Activated CD4-positive, alpha-beta T cell treated with anti-CD3 and anti-CD28 coated beads for 36 hours (primary cell): ENCODE measurements around the gene FANCF. TPM values are rescaled to one million over a fixed set of nuclear protein-coding genes. Genes with fewer than 3 reads are reported as not detected.
A peak's percentile ranks its signal among the peaks of the same experiment; 100 is the strongest.
"Not testable (repeated sequence)": the region's sequence is repeated elsewhere in the genome, so short reads cannot be mapped to it uniquely, and the experiment has no call there.

Source experiments
- ATAC-seq: fragments of 200-7000 bp; cut with Tn5 transposase; one replicate; pipeline ENCODE4 v1.10.0; 2021; ENCODE audit warnings: mild to moderate bottlenecking, moderate library complexity
- CTCF ChIA-PET: fragments of 350-600 bp; sonication (Branson Sonifier 250); formaldehyde crosslinking; loops from one replicate; lab custom pipeline; 2021; ENCODE audit warnings: antibody characterized with exemption; lab: Charles Lee
- POLR2A ChIA-PET: fragments of 350-600 bp; sonication (Branson Sonifier 250); formaldehyde crosslinking; loops from one replicate; lab custom pipeline; 2021; ENCODE audit warnings: antibody characterized with exemption, inconsistent platforms; lab: Charles Lee
- DNase-seq: peaks from one replicate; pipeline ENCODE4 v3.0.0-alpha.2; 2020
- H3K27ac Mint-ChIP-seq: one replicate; pipeline ENCODE4 v1.8.0; 2021; ENCODE audit warnings: mixed read lengths
- H3K27me3 Mint-ChIP-seq: one replicate; pipeline ENCODE4 v1.8.0; 2021; ENCODE audit warnings: mixed read lengths
- H3K36me3 Mint-ChIP-seq: one replicate; pipeline ENCODE4 v1.8.0; 2021; ENCODE audit warnings: low read depth, mixed read lengths
- H3K4me1 Mint-ChIP-seq: one replicate; pipeline ENCODE4 v1.8.0; 2021; ENCODE audit warnings: mixed read lengths
- H3K4me3 Mint-ChIP-seq: one replicate; pipeline ENCODE4 v1.8.0; 2021; ENCODE audit warnings: mild to moderate bottlenecking, moderate library complexity, mixed read lengths
- H3K9me3 Mint-ChIP-seq: one replicate; pipeline ENCODE4 v1.8.0; 2021; ENCODE audit warnings: low read depth, mixed read lengths
- intact Hi-C, 2 experiments: fragments of 100-400 bp; cut with DNase I in 1 of 2; cut with micrococcal nuclease in 1 of 2; formaldehyde crosslinking; loops; one replicate each; pipeline versions ENCODE4 v1.14.2 to v1.15.1; 2022 to 2024; cut with DNase I, micrococcal nuclease
- total RNA-seq, 2 experiments: library from RNA; stranded (reverse); gene quantifications; one replicate each; pipeline ENCODE4 v1.2.3, GENCODE V29; 2021

The FANCF gene
- total RNA-seq, 2 experiments from 2014 or later: 10.3 to 13.7 TPM

- intact Hi-C loops: no loop called here
- peak; percentile 93 for ATAC-seq
- ChIA-PET POLR2A (no interaction called here), CTCF (interaction anchor here (1.0 to 1.7 kb wide), 2 partner anchors 32 to 131 kb away, joined by 3 to 5 read pairs; no protein-coding TSS in a partner anchor)
- Mint-ChIP-seq H3K9me3 (no peaks in the 10 kb centered on the region), H3K27ac (peak overlapping the region; percentile 61), H3K36me3 (no peaks in the 10 kb centered on the region), H3K27me3 (no peaks in the 10 kb centered on the region), H3K4me1 (peaks cover 19% of the 10 kb centered on the region), H3K4me3 (no peak overlapping the region)
- DNase-seq: peak; percentile 25
Observed at GRCh38 chr11:22657101-22657694, 31.6 kb upstream of the FANCF start.

DNA sequence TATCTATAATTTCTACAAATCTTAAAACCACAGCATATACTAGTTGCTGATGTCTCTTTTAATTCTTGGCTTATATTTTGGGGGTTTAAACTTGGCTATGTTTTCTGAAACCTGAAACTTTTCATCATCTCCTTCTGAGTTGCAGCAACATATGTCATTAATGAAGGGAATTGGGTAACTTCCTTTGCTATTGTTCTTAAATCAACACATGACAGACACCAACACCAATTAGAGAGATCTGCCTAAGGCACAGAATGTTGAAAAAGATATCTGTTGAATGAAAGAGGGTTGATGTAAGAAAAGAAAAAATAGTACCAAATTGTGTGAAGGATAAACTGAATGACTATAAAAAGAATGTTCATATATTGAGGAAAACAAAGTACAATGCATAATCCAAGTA is 30.5 kb upstream of the FANCF start:
- CTCF ChIA-PET: interaction anchor here (1.0 kb wide), 1 partner anchor 31 kb away, joined by 3 read pairs; no protein-coding TSS in a partner anchor
- Mint-ChIP-seq H3K4me3 (no peak overlapping the region), H3K9me3 (peaks cover 3% of the 10 kb centered on the region), H3K27me3 (peaks cover 2% of the 10 kb centered on the region), H3K36me3 (no peaks in the 10 kb centered on the region), H3K27ac (no peak overlapping the region), H3K4me1 (peaks cover 20% of the 10 kb centered on the region)
- intact Hi-C loops: no loop called here
- POLR2A ChIA-PET: no interaction called here
- ATAC-seq (no peak), DNase-seq (no peak)

DNA sequence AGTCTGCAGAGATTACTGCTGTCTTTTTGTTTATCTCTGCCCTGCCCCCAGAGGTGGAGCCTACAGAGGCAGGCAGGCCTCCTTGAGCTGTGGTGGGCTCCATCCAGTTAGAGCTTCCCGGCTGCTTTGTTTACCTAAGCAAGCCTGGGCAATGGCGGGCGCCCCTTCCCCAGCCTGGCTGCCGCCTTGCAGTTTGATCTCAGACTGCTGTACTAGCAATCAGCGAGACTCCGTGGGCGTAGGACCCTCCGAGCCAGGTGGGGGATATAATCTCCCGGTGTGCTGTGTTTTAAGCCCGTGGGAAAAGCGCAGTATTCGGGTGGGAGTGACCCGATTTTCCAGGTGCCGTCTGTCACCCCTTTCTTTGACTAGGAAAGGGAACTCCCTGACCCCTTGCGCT is 26.7 kb upstream of the FANCF start:
- ATAC-seq, CTCF ChIA-PET, DNase-seq, intact Hi-C loops, H3K27ac Mint-ChIP-seq, H3K27me3 Mint-ChIP-seq, H3K4me3 Mint-ChIP-seq, POLR2A ChIA-PET, H3K9me3 Mint-ChIP-seq, H3K36me3 Mint-ChIP-seq: not testable (repeated sequence)
- H3K4me1 Mint-ChIP-seq: peaks cover 15% of the 10 kb centered on the region

DNA sequence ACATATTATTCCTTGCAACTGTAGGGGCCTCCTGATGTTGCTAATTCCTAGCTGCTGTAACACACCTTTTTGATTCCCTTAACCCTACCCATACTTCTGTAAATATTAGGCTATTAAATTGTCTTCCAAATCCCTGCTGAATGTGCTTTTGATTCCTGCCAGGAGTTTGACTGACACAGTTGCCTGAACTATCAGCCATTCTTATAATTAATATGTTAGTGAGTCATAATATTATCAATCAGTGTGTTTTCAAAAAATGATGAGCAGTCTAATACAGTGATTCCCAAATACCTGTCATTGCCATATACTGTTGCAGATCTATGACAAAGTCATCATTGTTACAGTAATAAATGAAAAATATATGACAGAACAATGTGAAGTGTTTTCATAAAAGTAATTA is 15.9 kb upstream of the FANCF start:
- H3K27ac Mint-ChIP-seq: no peak overlapping the region
- no peaks in the 10 kb centered on the region for H3K9me3 Mint-ChIP-seq
- ATAC-seq (no peak), DNase-seq (no peak)
- ChIA-PET POLR2A (no interaction called here), CTCF (no interaction called here)
- intact Hi-C loops: no loop called here
- no peak overlapping the region for H3K4me3 Mint-ChIP-seq
- no peaks in the 10 kb centered on the region for H3K36me3 Mint-ChIP-seq
- no peaks in the 10 kb centered on the region for H3K27me3 Mint-ChIP-seq
- no peaks in the 10 kb centered on the region for H3K4me1 Mint-ChIP-seq

GRCh38 chr11:22640862-22641261 is 15.2 kb upstream of the FANCF start:
- Mint-ChIP-seq H3K27ac (no peak overlapping the region), H3K36me3 (no peaks in the 10 kb centered on the region), H3K27me3 (no peaks in the 10 kb centered on the region), H3K4me1 (no peaks in the 10 kb centered on the region), H3K4me3 (no peak overlapping the region), H3K9me3 (no peaks in the 10 kb centered on the region)
- CTCF ChIA-PET: interaction anchor here (0.8 kb wide), 1 partner anchor 9 kb away, joined by 3 read pairs; no protein-coding TSS in a partner anchor
- DNase-seq (no peak), ATAC-seq (no peak)
- intact Hi-C loops: no loop called here
- POLR2A ChIA-PET: no interaction called here

DNA sequence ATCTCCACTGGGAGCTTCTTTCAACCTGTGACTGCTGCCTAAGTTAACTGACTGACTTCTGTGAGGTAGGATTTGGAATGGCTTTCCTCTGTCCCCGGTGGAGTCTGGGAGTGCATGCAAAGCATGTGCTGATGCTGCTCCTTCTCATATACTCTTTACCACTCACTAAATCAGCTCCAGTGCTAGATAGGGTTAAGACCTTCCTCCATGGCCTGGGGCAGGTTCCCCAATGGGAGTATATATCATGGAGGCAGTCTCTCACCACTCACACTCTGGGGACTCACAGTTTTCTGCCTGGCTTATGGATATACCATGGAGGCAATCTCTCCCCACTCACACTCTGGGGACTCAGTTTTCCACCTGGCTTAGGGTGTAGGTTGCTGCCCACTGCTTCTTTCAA is 10.1 kb upstream of the FANCF start:
- intact Hi-C loops: no loop called here

GRCh38 chr11:22634897-22635629 is 9.4 kb upstream of the FANCF start:
- intact Hi-C loops: no loop called here
- peaks cover 2% of the 10 kb centered on the region for H3K36me3 Mint-ChIP-seq
- H3K9me3 Mint-ChIP-seq: no peaks in the 10 kb centered on the region
- no peaks in the 10 kb centered on the region for H3K27me3 Mint-ChIP-seq
- H3K4me1 Mint-ChIP-seq: no peaks in the 10 kb centered on the region
- ChIA-PET CTCF (interaction anchor here (0.5 to 1.0 kb wide), 2 partner anchors 144 to 161 kb away, joined by 3 read pairs; no protein-coding TSS in a partner anchor), POLR2A (no interaction called here)
- ATAC-seq: peak; percentile 48
- peak; percentile 17 for DNase-seq
- no peak overlapping the region for H3K27ac Mint-ChIP-seq
- H3K4me3 Mint-ChIP-seq: no peak overlapping the region

More for the DNA sequence above, 10.1 kb upstream of the FANCF start:
- CTCF ChIA-PET: interaction anchor here (1.0 kb wide), 1 partner anchor 144 kb away, joined by 3 read pairs; no protein-coding TSS in a partner anchor
- ATAC-seq (peak; percentile 63), DNase-seq (no peak)
- no peaks in the 10 kb centered on the region for H3K9me3 Mint-ChIP-seq
- H3K4me3 Mint-ChIP-seq: no peak overlapping the region
- no peaks in the 10 kb centered on the region for H3K27me3 Mint-ChIP-seq
- POLR2A ChIA-PET: no interaction called here
- H3K27ac Mint-ChIP-seq: no peak overlapping the region
- H3K36me3 Mint-ChIP-seq: peaks cover 2% of the 10 kb centered on the region
- no peaks in the 10 kb centered on the region for H3K4me1 Mint-ChIP-seq

GRCh38 chr11:22633354-22633902 is 7.8 kb upstream of the FANCF start:
- ChIA-PET POLR2A (no interaction called here), CTCF (interaction anchor here (1.4 kb wide), 1 partner anchor 53 kb away, joined by 3 read pairs; no protein-coding TSS in a partner anchor)
- ATAC-seq (no peak), DNase-seq (no peak)
- Mint-ChIP-seq H3K4me1 (no peaks in the 10 kb centered on the region), H3K27ac (no peak overlapping the region), H3K27me3 (no peaks in the 10 kb centered on the region), H3K36me3 (peaks cover 2% of the 10 kb centered on the region), H3K4me3 (no peak overlapping the region), H3K9me3 (no peaks in the 10 kb centered on the region)
- intact Hi-C loops: no loop called here

GRCh38 chr11:22627421-22627820 is 1.8 kb upstream of the FANCF start:
- intact Hi-C loops: no loop called here
- H3K4me3 Mint-ChIP-seq: no peak overlapping the region
- DNase-seq (no peak), ATAC-seq (no peak)
- no peaks in the 10 kb centered on the region for H3K27me3 Mint-ChIP-seq
- H3K27ac Mint-ChIP-seq: no peak overlapping the region
- H3K36me3 Mint-ChIP-seq: peaks cover 16% of the 10 kb centered on the region
- POLR2A ChIA-PET: no interaction called here
- H3K4me1 Mint-ChIP-seq: peaks cover 25% of the 10 kb centered on the region
- CTCF ChIA-PET: no interaction called here
- no peaks in the 10 kb centered on the region for H3K9me3 Mint-ChIP-seq

DNA sequence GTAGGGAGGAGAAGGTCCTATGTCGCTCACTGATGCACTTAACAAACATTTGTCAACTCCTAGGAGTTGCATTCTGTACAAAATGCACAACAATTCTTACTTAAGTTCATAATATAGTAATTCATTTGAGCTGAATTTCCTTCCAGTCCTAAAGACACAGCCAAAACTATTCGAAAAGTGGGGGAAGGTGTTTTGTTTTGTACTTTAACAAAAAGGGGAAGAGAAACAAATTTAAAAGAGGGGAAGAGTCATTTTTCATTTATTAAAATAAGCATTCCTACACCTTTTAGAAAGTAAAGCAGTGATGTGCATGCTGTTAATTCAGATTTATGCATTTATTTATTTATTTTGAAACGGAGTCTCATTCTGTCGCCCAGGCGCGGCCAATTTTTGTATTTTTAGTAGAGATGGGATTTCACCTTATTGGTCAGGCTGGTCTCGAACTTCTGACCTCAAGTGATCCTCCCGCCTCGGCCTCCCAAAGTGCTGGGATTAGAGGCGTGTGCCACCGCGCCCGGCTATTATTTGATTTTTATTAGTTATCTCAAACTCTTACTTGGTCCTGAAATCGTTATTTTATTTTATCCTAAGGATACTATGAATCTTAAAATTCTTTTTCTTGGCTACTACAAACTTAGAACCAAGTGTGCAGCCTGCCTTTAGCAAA is 1.1 kb upstream of the FANCF start:
- peaks cover 29% of the 10 kb centered on the region for H3K4me1 Mint-ChIP-seq
- ATAC-seq (no peak), DNase-seq (no peak)
- H3K27me3 Mint-ChIP-seq: no peaks in the 10 kb centered on the region
- intact Hi-C loops: no loop called here
- ChIA-PET CTCF (interaction anchor here (0.8 kb wide), 1 partner anchor 202 kb away, joined by 3 read pairs; no protein-coding TSS in a partner anchor), POLR2A (no interaction called here)
- no peaks in the 10 kb centered on the region for H3K9me3 Mint-ChIP-seq
- peak overlapping the region; percentile 70 for H3K27ac Mint-ChIP-seq
- H3K36me3 Mint-ChIP-seq: peaks cover 18% of the 10 kb centered on the region
- H3K4me3 Mint-ChIP-seq: peak overlapping the region; percentile 97
